GM12878 (cell line): ENCODE results near the gene ITIH6. TPM values are rescaled to one million over a fixed set of nuclear protein-coding genes. Genes with fewer than 3 reads are reported as not detected.

Experiments
- ATAC-seq: fragments of 200-7000 bp; cut with Tn5 transposase; 3 replicates; pipeline ENCODE4 v1.9.1; 2020; ENCODE audit warnings: mild to moderate bottlenecking, moderate library complexity
- BruUV-seq: library from RNA; stranded (reverse); fragments of 400-500 nt; replicated peaks from 2 replicates; lab custom pipeline; 2021; lab: Mats Ljungman, UMichigan
- CTCF ChIA-PET: fragments of 300-600 bp; sonication (Branson Sonifier 250); formaldehyde crosslinking; extraction: SDS; loops from one replicate; lab custom pipeline; 2021; ENCODE audit warnings: inconsistent platforms; lab: Yijun Ruan, JAX
- POLR2A ChIA-PET: fragments of 350-600 bp; formaldehyde crosslinking; extraction: SDS; loops from one replicate; lab custom pipeline; 2021; ENCODE audit warnings: inconsistent platforms; lab: Charles Lee
- RAD21 ChIA-PET: fragments of 300-600 bp; sonication (Branson Sonifier 250); formaldehyde crosslinking; loops from one replicate; lab custom pipeline; 2023; ENCODE audit warnings: antibody characterized with exemption; ENCODE audit not compliant: unreplicated experiment; lab: Charles Lee
- SMC1A ChIA-PET: fragments of 300-600 bp; sonication (Branson Sonifier 250); formaldehyde crosslinking; loops from one replicate; lab custom pipeline; 2023; ENCODE audit not compliant: unreplicated experiment, uncharacterized antibody; lab: Charles Lee
- DNase-seq: peaks from one replicate; pipeline ENCODE4 v3.0.0-alpha.2; 2011; ENCODE audit warnings: low read depth, low spot score
- FAIRE-seq: peaks from 3 replicates; lab custom pipeline; 2011; peaks lifted over from hg19 to GRCh38; lab: Jason Lieb, UNC
- H2AFZ ChIP-seq: 2 replicates; pipeline ENCODE4 v1.6.0; 2011; ENCODE audit warnings: low read depth, low read length, control low read depth; ENCODE audit not compliant: control insufficient read depth
- H3K27ac ChIP-seq: 2 replicates; pipeline ENCODE4 v1.5.1; 2011; ENCODE audit warnings: control low read depth; ENCODE audit not compliant: control insufficient read depth, insufficient read depth
- H3K27me3 ChIP-seq, 2 experiments: replicated peaks in 1 of 2; 2 replicates each; pipeline versions ENCODE4 v1.6.0 to v1.6.1; 2011; ENCODE audit warnings: low read length in 1 of 2; ENCODE audit not compliant: control insufficient read depth in 2 of 2, insufficient read depth in 2 of 2
- H3K36me3 ChIP-seq, 2 experiments: 2 replicates each; pipeline ENCODE4 v1.5.1; 2011; ENCODE audit warnings: low read length in 1 of 2; ENCODE audit not compliant: control insufficient read depth in 2 of 2, insufficient read depth in 2 of 2
- H3K4me1 ChIP-seq: 2 replicates; pipeline ENCODE4 v1.6.1; 2011; ENCODE audit warnings: mild to moderate bottlenecking, low read length, moderate library complexity, mixed read lengths; ENCODE audit not compliant: control insufficient read depth, insufficient read depth
- H3K4me2 ChIP-seq: 2 replicates; pipeline ENCODE4 v1.6.0; 2011; ENCODE audit warnings: control low read depth; ENCODE audit not compliant: control insufficient read depth, insufficient read depth
- H3K4me3 ChIP-seq: fragments of 200-600 bp; sonication (generic); 2 replicates; pipeline ENCODE4 v1.5.1; 2016
- H3K79me2 ChIP-seq: 2 replicates; pipeline ENCODE4 v1.6.0; 2011; ENCODE audit warnings: low read length; ENCODE audit not compliant: control insufficient read depth, insufficient read depth
- H3K9ac ChIP-seq: 2 replicates; pipeline ENCODE4 v1.8.0; 2011; ENCODE audit warnings: low read length, control low read depth, mixed read lengths; ENCODE audit not compliant: control insufficient read depth, insufficient read depth
- H3K9me3 ChIP-seq: replicated peaks from 3 replicates; pipeline ENCODE4 v1.5.1; 2011; ENCODE audit warnings: mild to moderate bottlenecking, low read length; ENCODE audit not compliant: control insufficient read depth, insufficient read depth
- H4K20me1 ChIP-seq: 2 replicates; pipeline ENCODE4 v1.6.0; 2011; ENCODE audit not compliant: control insufficient read depth, insufficient read depth
- CEBPB ChIP-seq, 2 experiments: fragments of 150-350 bp in 1 of 2; IDR thresholded peaks; 2 replicates each; pipeline ENCODE4 v1.6.1; 2012 to 2014; ENCODE audit warnings: low read depth in 2 of 2, low read length in 2 of 2, borderline replicate concordance in 1 of 2, inconsistent platforms in 1 of 2
- FOXM1 ChIP-seq: IDR thresholded peaks from 2 replicates; pipeline ENCODE4 v1.6.1; 2012; ENCODE audit warnings: low read depth, mild to moderate bottlenecking, inconsistent platforms, low read length, moderate library complexity
- HDGF ChIP-seq: fragments of 450-650 bp; IDR thresholded peaks from 2 replicates; pipeline ENCODE4 v1.6.1; 2016; ENCODE audit warnings: antibody characterized with exemption
- NR2F1 ChIP-seq: fragments of 450-650 bp; conservative IDR thresholded peaks from 2 replicates; pipeline ENCODE4 v1.6.1; 2017; ENCODE audit warnings: mild to moderate bottlenecking
- POU2F2 ChIP-seq: IDR thresholded peaks from 3 replicates; pipeline ENCODE4 v1.6.1; 2011; ENCODE audit warnings: low read depth, mild to moderate bottlenecking, low read length, borderline replicate concordance
- RAD21 ChIP-seq: IDR thresholded peaks from 2 replicates; pipeline ENCODE4 v1.6.1; 2011; ENCODE audit warnings: mild to moderate bottlenecking, low read depth, low read length, moderate library complexity; ENCODE audit not compliant: insufficient read depth
- RELA ChIP-seq: fragments of 450-650 bp; IDR thresholded peaks from 2 replicates; pipeline ENCODE4 v1.8.0; 2014; ENCODE audit warnings: borderline replicate concordance; ENCODE audit not compliant: partially characterized antibody
- TCF7 ChIP-seq: IDR thresholded peaks from 2 replicates; pipeline ENCODE4 v1.6.1; 2014; ENCODE audit warnings: antibody characterized with exemption, borderline replicate concordance
- ZBTB4 ChIP-seq: fragments of 450-650 bp; formaldehyde crosslinking; IDR thresholded peaks from 2 replicates; pipeline ENCODE4 v1.4.0; 2022; ENCODE audit warnings: mild to moderate bottlenecking, moderate library complexity
- ZNF24 ChIP-seq: fragments of 450-650 bp; IDR thresholded peaks from 2 replicates; pipeline ENCODE4 v1.6.1; 2017; ENCODE audit warnings: antibody characterized with exemption, mild to moderate bottlenecking
- ZZZ3 ChIP-seq: IDR thresholded peaks from 2 replicates; pipeline ENCODE4 v1.6.1; 2011; ENCODE audit warnings: low read depth; ENCODE audit not compliant: control insufficient read depth, insufficient read length
- in situ Hi-C: fragments of 300-500 bp; cut with MboI; formaldehyde crosslinking; loops from 9 replicates; pipeline ENCODE4 v1.14.3; 2018; ENCODE audit warnings: mixed read lengths
- intact Hi-C: fragments of 100-400 bp; cut with micrococcal nuclease; formaldehyde crosslinking; loops from one replicate; pipeline ENCODE4 v1.14.2; 2022; ENCODE audit not compliant: unreplicated experiment
- polyA plus RNA-seq, 11 experiments: library from polyadenylated mRNA; depleted of rRNA in 4 of 11; unstranded in 6 of 11; stranded (reverse) in 5 of 11; fragments of >200 nt; fragmentation: Nextera tagmentation in 4 of 11; fragmentation: Illumina TruSeq in 1 of 11; extraction: Ambion mirVana in 4 of 11; extraction: Trizol in 1 of 11; gene quantifications; 1 replicate in 1 of 11; 2 replicates in 10 of 11; pipeline versions ENCODE4 v1.2.1 to v1.2.3, GENCODE V29; 2011 to 2016; ENCODE audit warnings: inconsistent platforms in 2 of 11, missing spikeins in 2 of 11, low read depth in 1 of 11
- total RNA-seq, 4 experiments: library from RNA; depleted of rRNA in 3 of 4; stranded (reverse); fragments of >200 nt in 3 of 4; fragmentation: Illumina TruSeq in 1 of 4; extraction: Trizol in 1 of 4; gene quantifications; 2 replicates each; pipeline versions ENCODE4 v1.2.1 to v1.2.3, GENCODE V29; 2013 to 2021
- TF ChIP-seq, protein P1 (sequence below), 3 experiments: IDR thresholded peaks in 2 of 3; conservative IDR thresholded peaks in 1 of 3; 2 replicates each; pipeline ENCODE4 v1.5.1; 2011; ENCODE audit warnings: low read depth in 3 of 3, low read length in 3 of 3, mild to moderate bottlenecking in 3 of 3, control low read depth in 2 of 3, moderate library complexity in 2 of 3, inconsistent platforms in 1 of 3, mixed read lengths in 1 of 3; ENCODE audit not compliant: control insufficient read depth in 2 of 3, insufficient read depth in 1 of 3; ENCODE audit errors: extremely low read depth in 1 of 3
- TF ChIP-seq, protein P2 (sequence below): IDR thresholded peaks from 2 replicates; pipeline ENCODE4 v1.6.1; 2011; ENCODE audit warnings: borderline replicate concordance, low read depth, mild to moderate bottlenecking, moderate library complexity, mixed read lengths, low read length; ENCODE audit not compliant: insufficient read depth; ENCODE audit errors: extremely low read length

ITIH6 gene
- total and polyA plus RNA-seq, 10 of the 15 experiments (the other 5 are each of a cell fraction or from before 2014, with no cell fraction given), result not detected

- no peak overlapping the region for H3K27ac ChIP-seq
- no peak overlapping the region for H2AFZ ChIP-seq
- H3K4me2 ChIP-seq, result no peak overlapping the region
- intact Hi-C loops (no loop called here), in situ Hi-C loops (no loop called here)
- no peak for DNase-seq
- TF ChIP-seq HDGF (no peak), RELA (no peak), ZBTB4 (CRISPR knock-in tag) (no peak), NR2F1 (no peak), FOXM1 (no peak), CEBPB (IDR thresholded peaks at IDR 0.05; ENCODE audit: borderline replicate concordance in 1 of 2, low read depth in 2 of 2, low read length in 2 of 2) (no peak), ZNF24 (no peak), RAD21 (no peak), POU2F2 (no peak), ZZZ3 (no peak), TCF7 (no peak)
- TF ChIP-seq, protein P1, sequence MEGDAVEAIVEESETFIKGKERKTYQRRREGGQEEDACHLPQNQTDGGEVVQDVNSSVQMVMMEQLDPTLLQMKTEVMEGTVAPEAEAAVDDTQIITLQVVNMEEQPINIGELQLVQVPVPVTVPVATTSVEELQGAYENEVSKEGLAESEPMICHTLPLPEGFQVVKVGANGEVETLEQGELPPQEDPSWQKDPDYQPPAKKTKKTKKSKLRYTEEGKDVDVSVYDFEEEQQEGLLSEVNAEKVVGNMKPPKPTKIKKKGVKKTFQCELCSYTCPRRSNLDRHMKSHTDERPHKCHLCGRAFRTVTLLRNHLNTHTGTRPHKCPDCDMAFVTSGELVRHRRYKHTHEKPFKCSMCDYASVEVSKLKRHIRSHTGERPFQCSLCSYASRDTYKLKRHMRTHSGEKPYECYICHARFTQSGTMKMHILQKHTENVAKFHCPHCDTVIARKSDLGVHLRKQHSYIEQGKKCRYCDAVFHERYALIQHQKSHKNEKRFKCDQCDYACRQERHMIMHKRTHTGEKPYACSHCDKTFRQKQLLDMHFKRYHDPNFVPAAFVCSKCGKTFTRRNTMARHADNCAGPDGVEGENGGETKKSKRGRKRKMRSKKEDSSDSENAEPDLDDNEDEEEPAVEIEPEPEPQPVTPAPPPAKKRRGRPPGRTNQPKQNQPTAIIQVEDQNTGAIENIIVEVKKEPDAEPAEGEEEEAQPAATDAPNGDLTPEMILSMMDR (IDR thresholded peaks at IDR 0.05 in 2 of 3, conservative IDR thresholded peaks at IDR 0.05 in 1 of 3; ENCODE audit: control insufficient read depth in 2 of 3, extremely low read depth in 1 of 3, insufficient read depth in 1 of 3, low read depth in 3 of 3, low read length in 3 of 3), result no peak
- TF ChIP-seq, protein P2, sequence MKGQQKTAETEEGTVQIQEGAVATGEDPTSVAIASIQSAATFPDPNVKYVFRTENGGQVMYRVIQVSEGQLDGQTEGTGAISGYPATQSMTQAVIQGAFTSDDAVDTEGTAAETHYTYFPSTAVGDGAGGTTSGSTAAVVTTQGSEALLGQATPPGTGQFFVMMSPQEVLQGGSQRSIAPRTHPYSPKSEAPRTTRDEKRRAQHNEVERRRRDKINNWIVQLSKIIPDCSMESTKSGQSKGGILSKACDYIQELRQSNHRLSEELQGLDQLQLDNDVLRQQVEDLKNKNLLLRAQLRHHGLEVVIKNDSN, result no peak
- H3K9me3 ChIP-seq, result no peaks in the 10 kb centered on the region
- SMC1A ChIA-PET, result no interaction called here
- POLR2A ChIA-PET, result no interaction called here
- FAIRE-seq, result no peak
- H3K27me3 ChIP-seq, result no peaks in the 10 kb centered on the region
- CTCF ChIA-PET, result interaction anchor here (1.2 kb wide), 1 partner anchor 32 kb away, joined by 4 read pairs; no protein-coding TSS in a partner anchor
- no TSS peak for BruUV-seq
- ATAC-seq, result no peak
- H3K4me1 ChIP-seq, result no peaks in the 10 kb centered on the region
- RAD21 ChIA-PET, result no interaction called here
- H4K20me1 ChIP-seq, result no peaks in the 10 kb centered on the region
- H3K36me3 ChIP-seq, result no peaks in the 10 kb centered on the region
- no peak overlapping the region for H3K4me3 ChIP-seq
- no peak overlapping the region for H3K9ac ChIP-seq
- H3K79me2 ChIP-seq, result no peaks in the 10 kb centered on the region
Observed at GRCh38 chrX:54754854-54755253, 43.2 kb downstream of the ITIH6 start.
